ENCODE results near the gene MELTF.

DNA sequence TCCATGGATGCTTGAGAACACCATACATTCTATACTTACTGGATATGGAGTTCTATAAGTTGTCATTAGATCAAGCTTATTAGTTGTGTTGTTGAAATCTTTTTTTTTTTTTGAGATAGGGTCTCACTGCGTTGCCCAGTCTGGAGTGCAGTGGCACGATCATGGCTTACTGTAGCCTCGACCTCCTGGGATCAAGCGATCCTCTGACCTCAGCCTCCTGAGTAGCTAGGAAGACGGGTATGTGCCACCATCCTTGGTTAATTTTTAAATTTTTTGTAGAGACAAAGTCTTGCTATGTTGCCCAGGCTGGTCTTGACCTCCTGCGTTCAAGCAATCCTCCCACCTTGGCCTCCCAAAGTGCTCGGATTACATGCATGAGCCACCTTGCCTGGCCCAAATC lies 74.8 kb downstream of the MELTF start:
- no peak for TF ChIP-seq CTCF (conservative IDR thresholded peaks at IDR 0.05; ENCODE audit: low read length)
- TF ChIP-seq EZH2phosphoT487 (IDR thresholded peaks at IDR 0.05; ENCODE audit: borderline replicate concordance, low read depth, low read length), result no peak

Data from OCI-LY7 (cell line).